HG02610 (cell line): ENCODE results near the gene ARL15.
"Not testable (repeated sequence)": the region's sequence is repeated elsewhere in the genome, so short reads cannot be mapped to it uniquely, and the experiment has no call there.

Source experiments
- ATAC-seq: cut with Tn5 transposase; IDR thresholded peaks from one replicate; pipeline ENCODE4 v1.9.1; 2021; ENCODE audit warnings: mild to moderate bottlenecking, moderate library complexity; ENCODE audit not compliant: unreplicated experiment

ARL15 gene

DNA sequence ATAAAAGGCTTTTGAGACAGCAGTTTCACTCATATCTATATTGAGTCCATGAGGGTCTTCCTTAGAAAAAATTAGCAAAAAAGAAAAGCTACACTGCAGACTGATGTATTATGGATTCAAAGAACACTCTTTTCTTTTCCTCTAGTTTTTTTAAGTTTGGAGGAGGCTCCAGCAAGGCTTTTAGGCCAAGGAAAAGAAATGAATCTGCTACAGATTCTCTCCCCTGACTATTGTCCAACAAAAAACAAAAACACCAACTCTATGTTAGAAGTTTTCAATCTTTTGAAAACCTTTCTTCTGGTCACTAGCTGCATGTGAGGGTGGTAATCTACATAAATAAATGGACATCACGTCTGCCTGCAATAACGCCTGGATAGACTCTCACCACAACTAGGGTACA, 310.4 kb downstream of the ARL15 start:
- no peak for ATAC-seq

DNA sequence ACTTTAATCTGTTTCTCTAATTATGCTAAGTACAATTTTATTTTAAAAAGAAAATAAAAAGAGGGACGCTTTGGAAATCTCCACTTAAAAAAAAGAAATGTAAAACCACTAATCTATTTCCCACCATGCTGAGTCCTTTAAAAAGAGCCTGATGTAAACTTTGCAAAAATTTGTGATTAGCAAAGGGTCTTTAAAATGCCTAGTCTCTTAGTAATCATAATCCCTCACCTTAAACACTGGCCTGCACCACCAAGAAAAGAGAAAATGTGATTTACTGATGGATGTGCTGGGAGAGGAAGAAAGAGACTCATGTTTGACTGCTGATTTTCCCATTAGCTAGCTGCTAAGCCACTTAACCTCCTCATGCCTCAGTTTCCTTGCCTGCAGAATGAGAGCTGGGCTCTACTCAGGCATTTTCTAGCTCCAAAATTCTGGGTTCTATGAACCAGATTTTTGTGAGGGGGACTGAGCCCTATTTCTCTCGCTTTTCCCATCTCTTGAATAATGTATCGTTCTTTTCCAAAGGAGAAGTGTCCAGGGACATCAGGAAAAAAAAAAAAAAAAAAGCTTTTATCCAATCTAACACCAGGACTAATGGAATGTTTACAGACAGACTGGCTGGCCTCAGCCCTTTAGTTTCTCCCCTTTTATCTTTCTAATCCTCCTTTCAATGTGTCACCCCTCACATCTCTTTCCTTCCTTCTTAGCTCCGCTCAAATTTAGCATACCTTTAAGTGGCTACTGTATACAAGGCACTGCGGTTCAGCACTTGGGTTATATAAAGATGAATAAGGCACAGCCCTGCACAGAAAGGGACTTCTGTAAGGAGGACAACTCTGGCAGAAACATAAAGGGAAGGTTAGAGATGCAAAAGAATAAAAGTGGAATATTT, 312.4 kb downstream of the ARL15 start:
- ATAC-seq: no peak

DNA sequence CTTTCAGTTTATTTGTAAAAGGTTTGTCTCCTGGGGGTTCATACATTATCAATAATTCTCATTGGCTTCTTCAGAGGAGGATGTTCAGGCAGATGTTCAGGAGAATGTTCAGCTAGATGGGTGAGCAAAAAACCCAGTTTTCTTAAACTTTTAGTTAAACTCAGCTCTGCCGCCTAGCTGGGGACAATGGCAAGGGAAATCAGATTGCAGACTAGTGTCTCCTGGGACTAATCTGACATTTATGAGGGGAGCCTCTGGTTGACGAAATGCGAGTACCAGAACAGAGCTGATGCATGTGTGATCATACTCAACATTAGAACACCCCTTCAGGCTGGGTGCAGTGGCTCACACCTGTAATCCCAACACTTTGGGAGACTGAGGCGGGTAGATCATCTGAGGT, 314.4 kb downstream of the ARL15 start:
- no peak for ATAC-seq

DNA sequence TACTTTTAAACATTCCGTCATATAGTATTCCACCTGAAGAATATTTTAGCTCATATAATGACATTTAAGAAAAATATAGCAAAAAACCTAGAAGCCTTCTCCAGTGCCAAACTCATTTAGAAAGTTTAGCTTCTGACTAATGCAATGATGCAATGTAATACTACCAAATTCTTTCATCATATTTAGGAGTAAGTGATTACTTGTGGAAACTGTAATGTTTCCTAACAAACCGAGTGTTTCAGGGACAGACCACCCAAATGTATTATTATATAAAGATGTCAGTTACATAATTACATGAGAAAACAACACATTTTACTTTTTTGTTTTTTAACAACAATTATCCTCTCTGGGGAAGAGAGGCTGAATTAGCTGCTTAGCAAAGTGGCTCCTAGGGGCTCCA, 316.2 kb downstream of the ARL15 start:
- ATAC-seq: no peak

DNA sequence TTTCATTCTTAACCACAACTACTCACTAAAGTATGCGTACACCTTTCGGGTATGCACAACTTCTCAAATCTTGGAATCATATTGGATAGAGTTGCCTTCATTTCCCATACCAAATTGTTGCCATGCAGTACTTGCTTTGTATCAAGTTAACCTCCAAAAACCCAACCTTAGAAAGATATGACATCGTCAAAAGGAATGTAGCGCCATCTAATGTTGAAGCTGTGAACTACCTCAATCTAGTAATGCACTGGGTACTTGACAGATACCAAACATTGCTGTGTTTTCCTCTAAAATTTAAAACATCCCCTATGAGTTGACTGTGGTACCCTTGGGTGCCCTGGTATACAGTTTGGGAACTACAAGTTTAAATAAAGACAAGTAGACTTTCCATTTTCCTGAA, 318.4 kb downstream of the ARL15 start:
- no peak for ATAC-seq

DNA sequence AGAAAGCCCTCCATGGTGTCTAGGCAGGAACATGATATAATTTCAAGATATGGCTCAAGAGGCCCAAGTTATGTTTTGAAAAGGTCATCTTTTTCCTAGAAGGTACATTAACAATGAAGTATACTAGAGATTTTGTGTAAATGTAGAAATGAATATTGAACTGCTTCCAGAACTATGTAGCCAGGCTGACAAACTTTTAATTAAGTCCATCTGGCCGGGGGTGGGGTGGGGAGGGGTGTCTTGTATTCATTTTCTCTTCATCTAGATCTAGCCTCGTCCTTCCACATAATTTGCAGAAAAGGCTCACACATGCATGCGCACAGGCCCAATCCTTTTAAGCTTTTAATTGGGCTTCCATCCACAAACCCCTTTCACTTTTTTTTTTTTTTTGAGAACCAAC, 323.3 kb downstream of the ARL15 start:
- ATAC-seq: no peak

DNA sequence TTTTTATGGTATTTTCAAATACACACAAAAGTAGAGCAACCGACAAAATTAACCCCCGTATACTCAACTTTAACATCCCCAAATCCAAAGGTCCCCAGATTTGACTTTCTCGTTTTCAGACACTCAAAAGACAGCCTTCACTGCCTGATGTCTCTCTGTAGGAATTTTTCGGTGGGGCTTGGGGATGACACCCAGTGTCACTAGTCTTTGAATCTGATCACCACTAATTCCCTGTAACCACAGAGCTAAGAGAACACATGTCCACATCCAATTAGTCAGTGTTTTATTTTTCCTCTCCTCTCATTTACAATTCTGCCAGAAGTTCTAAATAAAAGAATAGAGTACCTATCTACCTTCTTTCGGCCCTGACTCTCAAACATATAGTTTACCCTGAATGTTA, 324.6 kb downstream of the ARL15 start:
- ATAC-seq: no peak

DNA sequence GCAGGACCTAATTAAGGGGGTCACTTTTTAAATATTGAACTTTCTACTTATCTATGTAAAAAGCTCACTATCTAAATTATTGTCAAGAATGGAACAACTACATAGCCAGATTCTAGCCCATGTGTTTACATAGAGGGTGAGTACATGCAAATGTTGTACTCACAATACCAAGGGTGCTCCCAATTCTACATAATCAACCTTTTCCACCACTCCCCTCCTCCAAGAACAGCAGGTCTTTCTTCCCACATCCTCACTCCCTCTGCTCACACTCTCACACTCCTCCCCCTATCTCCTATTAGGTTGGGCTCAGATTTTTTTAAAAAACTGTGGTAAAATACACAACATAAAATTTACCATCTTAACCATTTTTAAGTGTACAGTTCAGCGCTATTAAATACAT, 325.4 kb downstream of the ARL15 start:
- ATAC-seq: no peak

DNA sequence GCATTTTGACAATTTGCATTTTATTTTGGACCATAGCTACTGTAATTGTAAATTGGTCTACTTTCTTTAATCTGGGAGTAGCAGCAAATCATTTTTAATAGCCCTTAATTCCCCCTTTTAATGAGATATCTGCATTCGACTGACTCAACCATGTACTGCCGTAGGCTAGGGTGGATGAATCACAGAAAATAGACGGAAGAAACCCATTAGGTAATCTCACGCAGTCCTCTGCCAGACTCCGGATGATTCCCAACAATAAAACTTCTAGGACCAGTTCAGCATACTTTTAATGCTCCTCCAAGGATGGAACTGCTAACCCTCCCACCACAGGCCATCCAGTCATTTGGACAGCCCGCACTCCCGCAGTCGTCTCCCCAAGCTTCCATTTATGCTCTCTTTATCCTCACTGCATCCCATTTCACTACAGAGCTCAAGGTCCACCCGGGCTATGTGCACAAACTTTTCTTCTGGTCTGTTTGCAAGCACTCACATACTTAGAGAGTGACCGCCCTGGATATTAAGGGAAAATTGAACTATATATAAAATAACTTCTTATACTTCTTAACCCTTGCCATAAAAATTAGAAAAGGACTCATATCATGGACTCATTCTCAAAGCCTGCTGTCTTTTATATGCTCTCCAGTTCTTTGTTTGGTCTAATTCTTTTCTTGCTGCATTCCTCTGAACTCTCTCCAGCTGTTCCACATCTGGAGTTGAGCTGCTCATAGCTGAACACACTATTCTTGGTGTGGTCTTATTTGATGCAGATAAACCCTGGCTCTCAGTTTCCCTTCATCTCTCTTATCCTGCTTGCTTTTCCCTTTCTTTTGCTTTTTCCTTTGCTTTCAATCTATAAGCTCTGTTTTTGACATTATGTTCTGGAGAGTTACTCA, 326.6 kb downstream of the ARL15 start:
- ATAC-seq: no peak

DNA sequence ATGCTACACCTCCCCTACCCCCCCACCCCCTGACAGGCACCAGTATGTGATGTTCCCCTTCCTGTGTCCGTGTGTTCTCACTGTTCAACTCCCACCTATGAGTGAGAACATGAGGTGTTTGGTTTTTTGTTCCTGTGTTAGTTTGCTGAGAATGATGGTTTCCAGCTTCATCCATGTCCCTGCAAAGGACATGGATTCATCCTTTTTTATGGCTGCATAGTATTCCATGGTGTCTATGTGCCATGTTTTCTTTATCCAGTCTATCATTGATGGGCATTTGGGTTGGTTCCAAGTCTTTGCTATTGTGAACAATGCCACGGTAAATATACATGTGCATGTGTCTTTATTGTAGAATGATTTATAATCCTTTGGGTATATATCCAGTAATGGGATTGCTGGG, 328.1 kb downstream of the ARL15 start:
- not testable (repeated sequence) for ATAC-seq

DNA sequence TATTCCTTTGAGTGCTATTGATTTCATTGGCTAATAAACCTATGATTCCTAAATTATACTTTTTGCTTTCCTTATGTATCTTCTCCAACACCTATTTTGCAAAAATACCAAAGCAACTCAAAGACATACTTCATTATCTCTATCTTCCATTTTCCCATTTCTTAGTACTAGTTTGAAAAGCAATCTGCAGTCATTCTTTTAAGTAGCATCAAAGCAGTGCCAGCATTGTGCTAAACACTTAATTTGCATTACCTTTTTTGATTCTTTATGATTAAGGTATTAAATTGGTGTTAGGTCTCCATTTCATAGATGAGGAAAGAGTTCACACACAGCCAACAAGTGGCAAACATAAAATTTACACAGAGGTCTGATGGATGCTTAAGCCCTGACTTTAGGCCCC, 330.3 kb downstream of the ARL15 start:
- ATAC-seq: no peak

DNA sequence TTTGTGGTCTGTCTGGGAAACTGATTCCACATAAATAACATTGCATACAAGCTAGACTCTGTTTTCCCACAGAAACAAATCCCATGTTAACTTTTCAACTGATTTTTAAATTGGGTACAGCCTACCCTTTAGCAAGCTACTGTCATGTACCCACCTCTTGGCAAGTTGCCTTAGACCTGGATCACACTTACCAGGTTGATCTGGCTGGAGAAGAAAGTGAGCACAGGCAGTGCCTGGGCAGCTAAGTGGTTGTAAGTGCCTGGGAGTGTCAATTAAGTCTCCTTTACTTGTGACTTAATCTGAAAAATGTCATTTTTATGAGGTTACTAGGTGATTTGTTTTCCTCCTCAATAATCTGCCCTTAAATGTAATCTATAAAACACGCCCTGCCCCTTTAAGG, 336.4 kb downstream of the ARL15 start:
- ATAC-seq: no peak

DNA sequence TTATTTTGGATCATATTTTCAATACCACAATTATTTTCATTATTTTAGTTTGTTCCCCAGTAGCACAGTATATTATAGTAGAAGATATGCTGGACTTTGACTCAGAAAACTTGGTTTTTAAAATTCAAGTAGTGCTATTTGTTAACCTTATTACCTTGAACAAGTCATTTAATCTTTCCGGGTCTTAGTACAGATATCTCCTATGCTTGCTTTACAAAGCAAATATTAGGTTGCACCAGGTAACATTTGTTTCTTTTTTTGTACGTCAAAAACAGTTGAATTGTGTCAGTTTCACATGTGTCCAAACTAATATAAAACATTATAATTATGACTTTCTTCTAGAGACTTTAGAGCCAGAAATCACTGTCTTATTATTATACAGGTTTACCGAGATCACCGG, 338.1 kb downstream of the ARL15 start:
- ATAC-seq: no peak

DNA sequence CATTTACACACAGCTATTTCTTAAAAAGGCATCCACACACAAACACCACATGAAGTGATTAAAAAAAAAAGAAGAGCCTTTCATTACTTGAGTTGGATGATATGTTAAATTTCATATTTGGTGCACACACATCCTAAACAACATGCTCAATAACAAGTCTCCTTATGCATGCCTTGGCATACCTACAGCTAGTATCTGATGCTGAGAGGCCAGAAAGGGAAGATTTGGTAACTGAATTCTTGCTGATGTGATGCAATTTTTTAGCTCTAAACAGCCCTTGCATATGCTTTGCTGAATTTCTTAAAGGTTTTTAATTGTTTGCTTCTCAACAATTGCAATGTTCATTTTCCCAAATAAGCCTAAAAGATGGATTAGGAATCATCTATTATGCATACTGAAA, 338.8 kb downstream of the ARL15 start:
- ATAC-seq: no peak

DNA sequence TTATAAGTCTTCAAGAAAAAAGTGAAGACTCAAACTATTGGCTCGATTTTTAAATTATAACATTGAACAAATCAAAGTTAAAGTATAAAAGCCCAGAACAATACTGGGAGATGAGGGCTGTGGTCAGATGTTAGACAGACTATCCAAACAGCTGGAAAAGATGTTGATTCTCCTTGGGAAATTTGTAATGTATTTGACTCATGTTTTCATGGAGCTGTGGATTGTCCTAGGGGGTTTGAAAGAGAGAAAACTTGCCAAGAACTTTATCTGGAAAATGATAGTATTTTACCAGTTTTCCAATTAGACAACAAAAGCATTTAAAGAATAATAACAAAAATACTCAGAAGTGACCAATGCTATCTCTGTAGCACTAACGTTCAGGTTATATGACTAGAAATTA, 339.2 kb downstream of the ARL15 start:
- no peak for ATAC-seq

DNA sequence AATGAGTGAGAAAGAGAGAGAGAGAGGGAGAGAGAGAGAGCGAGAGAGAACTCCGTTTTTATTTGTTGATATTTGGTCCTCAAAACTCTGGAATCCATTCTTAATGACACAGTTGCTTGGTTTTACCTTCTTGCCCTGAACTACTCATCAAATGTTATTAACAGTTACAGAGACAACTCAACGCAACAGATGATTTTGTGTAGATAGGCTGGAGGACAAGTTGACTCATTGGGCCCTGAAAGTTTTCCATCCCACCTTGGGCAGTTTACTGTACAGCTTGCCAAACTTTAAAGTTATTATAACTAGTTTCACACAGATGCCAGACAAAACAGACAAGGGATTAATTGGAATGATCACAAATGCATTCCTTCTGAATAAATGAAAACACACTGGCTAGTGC, 339.9 kb downstream of the ARL15 start:
- ATAC-seq: no peak

DNA sequence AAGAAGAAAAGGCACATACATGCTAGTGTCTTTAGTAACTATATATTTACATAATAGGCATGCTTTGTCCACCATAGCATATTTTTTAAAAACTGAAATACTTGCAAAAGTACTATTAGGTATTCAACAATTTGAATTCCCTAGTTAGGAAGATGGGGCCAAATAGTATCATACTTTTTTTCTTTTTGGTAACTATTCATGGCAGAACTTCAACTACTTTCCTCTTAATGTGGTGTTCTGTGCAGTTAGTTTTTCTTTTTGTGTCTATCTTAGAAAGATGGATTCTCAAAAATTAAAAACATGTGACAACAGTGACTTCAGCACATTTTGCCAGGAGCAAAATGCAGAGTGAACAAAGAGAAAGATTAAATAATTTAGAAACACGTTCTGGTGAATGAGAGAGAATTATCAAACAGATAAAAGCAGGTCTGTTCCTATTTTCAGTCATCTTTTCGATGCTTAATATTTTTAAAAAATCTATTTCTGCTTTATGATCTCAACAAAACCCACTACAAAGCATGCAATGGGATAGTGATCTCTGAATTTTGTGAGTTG, 341.1 kb downstream of the ARL15 start:
- ATAC-seq: no peak

DNA sequence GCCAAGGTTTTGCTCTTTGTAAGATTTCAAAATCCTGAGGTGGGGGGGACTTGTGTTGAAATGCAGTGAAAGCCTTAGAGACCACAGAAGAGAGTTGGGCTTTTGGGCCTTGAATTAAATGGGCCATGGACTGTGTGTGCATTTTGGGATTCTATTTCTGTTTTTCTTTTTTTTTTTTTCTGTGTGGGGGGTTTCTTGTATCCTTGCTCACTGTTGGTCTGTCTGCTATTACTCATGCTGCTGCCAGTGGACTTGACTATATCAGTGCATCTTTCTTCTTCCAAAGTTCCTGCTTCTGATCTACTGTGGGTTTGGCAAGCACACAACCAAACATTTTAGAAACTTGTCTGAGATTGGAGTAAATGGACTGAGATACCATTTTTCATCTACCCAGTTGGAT, 344.9 kb downstream of the ARL15 start:
- no peak for ATAC-seq

DNA sequence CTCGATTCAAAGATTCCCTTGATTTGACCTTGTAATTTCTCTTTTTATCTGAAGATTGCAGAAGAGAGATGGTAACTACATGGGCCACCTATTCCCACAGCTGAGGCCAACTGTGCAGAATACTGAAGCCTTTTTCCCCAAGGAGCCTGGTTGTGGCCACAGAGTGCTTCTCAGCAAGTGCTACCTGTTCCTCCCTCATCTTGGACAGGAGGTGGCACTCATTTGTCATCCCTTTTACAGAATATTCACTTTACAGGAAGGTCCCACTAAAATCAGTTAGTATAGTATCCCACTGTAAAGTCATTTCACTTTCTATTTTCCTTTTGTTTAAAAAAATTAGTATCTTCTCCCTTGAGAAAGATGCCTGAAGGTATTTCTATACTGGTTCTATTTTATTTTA, 346.4 kb downstream of the ARL15 start:
- ATAC-seq: no peak

DNA sequence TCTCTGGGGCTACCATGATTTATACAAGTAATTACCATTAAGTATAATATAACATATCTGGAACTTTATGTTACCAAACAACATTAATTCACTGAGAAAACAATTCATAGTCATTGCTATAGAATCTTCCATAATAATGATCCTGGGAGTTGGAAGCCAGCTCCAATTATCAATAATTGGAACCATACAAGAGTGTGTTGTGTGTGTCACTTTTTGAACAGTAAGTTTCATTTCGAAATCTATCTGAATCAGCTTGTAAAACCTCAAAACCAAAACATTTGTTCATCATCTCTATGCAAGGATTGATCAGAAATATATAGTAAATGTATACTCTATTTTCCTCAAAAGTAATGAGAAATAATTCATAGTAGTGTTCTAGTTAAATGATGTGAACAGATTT, 348.1 kb downstream of the ARL15 start:
- ATAC-seq: no peak

DNA sequence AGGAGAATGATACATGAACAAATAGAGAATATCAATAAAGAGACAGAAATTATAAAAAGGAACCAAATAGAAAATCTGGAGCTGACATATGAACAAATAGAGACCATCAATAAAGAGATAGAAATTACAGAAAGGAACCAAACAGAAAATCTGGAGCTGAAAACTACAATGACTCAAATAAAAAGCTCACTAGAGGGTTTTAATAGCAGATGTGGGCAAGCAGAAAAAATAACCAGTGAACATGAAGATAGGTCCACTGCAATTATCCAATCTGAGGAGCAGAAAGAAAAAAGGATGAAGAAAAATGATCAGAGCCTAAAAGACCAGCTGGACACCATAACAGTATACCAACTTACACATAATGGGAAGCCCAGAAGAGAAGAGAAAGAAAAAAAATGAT, 353.7 kb downstream of the ARL15 start:
- ATAC-seq: no peak

DNA sequence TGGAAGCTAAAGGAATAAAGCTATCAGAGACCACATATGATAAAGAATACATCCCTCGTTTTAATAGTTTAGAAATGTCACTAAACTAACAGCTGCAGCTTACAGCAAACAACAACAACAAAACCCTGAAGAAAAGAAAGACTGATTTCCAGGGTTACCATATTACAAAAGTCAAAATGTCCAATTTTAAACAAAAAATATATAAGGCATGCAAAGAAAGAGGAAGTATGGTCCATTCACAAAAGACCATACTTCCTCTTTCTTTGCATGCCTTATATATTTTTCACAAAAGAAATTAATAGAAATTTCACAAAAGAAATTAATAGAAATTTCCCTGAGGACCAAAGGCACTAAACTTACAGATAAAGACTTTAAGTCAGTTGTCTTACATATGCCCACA, 354.2 kb downstream of the ARL15 start:
- no peak for ATAC-seq
